Dendritic cell treated with granulocyte-macrophage colony-stimulating factor and Interleukin-4, amounts not matched to agents 40 ng/mL and 50 ng/mL, for 4 days (primary cell): Measurements from ENCODE around the gene WDTC1.
"Not testable (repeated sequence)": the region's sequence is repeated elsewhere in the genome, so short reads cannot be mapped to it uniquely, and the experiment has no call there.

Experiments used
- H3K27ac Mint-ChIP-seq: one replicate; pipeline ENCODE4 v1.8.0; 2022; ENCODE audit warnings: mild to moderate bottlenecking, mixed read lengths
- H3K27me3 Mint-ChIP-seq: one replicate; pipeline ENCODE4 v1.8.0; 2022; ENCODE audit warnings: mild to moderate bottlenecking, mixed read lengths
- H3K36me3 Mint-ChIP-seq: one replicate; pipeline ENCODE4 v1.8.0; 2022; ENCODE audit warnings: low read depth, mixed read lengths
- H3K4me1 Mint-ChIP-seq: one replicate; pipeline ENCODE4 v1.8.0; 2022; ENCODE audit warnings: low read depth, mixed read lengths
- H3K4me3 Mint-ChIP-seq: one replicate; pipeline ENCODE4 v1.8.0; 2022; ENCODE audit warnings: mild to moderate bottlenecking, moderate library complexity, mixed read lengths
- H3K9me3 Mint-ChIP-seq: one replicate; pipeline ENCODE4 v1.8.0; 2022; ENCODE audit warnings: mixed read lengths
- intact Hi-C: fragments of 100-400 bp; cut with micrococcal nuclease; formaldehyde crosslinking; loops from one replicate; pipeline ENCODE4 v1.15.0; 2022

Gene WDTC1, protein sequence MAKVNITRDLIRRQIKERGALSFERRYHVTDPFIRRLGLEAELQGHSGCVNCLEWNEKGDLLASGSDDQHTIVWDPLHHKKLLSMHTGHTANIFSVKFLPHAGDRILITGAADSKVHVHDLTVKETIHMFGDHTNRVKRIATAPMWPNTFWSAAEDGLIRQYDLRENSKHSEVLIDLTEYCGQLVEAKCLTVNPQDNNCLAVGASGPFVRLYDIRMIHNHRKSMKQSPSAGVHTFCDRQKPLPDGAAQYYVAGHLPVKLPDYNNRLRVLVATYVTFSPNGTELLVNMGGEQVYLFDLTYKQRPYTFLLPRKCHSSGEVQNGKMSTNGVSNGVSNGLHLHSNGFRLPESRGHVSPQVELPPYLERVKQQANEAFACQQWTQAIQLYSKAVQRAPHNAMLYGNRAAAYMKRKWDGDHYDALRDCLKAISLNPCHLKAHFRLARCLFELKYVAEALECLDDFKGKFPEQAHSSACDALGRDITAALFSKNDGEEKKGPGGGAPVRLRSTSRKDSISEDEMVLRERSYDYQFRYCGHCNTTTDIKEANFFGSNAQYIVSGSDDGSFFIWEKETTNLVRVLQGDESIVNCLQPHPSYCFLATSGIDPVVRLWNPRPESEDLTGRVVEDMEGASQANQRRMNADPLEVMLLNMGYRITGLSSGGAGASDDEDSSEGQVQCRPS

DNA sequence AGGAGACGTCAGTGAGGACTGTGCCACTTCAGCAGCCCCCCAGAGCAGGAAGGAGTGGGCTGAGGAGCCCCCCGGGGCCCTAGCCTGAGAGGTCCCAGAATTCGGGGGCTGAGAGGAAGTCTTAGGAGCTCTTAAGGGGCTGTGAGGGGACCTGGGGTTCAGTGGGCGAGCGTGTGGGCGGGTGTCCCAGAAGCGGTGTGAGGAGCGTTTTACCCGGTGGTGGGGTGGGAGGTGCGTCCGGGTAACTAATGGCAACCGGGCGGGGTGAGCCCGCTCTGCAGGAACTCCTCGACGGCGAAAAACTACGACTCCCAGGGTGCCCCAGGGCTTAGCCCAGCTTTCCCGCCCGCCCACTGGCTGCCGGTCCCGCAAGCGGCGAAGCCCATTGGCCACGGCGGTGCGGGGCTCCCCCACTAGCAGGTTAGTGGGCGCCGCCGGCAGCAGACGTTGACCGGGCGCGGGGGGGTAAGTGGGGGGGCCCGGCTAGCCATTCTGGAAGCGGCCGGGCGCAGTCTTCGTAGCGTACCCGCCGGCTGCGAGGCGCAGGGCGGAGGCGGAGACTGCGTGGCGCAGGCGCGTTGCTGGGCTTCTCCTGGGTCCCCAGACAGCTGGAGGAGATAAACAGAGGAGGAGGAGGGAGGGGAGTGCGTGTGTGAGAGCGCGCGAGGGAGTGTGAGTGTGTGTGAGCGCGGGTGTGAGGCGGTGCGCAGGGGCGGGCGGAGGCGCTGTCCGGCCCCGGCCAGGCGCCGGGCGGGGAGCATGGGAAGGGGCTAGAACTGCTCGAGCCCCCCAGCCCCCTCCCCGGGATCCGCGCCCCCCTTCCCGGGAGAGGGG is at the start of gene WDTC1:
Gene WDTC1, plus strand, starts transcription at position 584 of the 834 bp plus-strand sequence. CDS start 26,423 bp downstream, outside the sequence.
- intact Hi-C loops: no loop called here
- Mint-ChIP-seq H3K9me3 (no peaks in the 10 kb centered on the region), H3K4me1 (peaks cover 39% of the 10 kb centered on the region), H3K4me3 (peak within 1 kb of the TSS; percentile 88), H3K36me3 (peaks cover 14% of the 10 kb centered on the region), H3K27ac (peak within 1 kb of the TSS; percentile 84), H3K27me3 (no peaks in the 10 kb centered on the region)

DNA sequence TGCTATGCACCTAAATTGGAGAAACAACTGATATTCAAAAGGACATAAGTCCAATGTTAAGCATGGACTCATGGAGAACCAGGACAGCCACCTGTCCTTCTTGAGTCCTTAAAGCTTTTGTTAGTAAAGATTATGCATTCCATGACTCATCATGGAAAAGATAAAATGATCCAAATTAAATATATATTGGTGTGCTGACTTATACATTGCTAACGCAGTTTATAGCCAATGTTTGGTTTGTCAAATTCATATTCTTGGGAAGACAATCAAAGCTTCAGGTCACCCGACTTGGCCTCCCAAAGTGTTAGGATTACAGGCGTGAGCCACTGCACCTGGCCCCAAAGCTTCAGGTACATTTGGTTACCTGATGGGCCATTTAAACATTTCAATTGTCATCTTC is 49.8 kb upstream of the WDTC1 start:
- H3K36me3 Mint-ChIP-seq, H3K4me1 Mint-ChIP-seq, intact Hi-C loops, H3K4me3 Mint-ChIP-seq, H3K27me3 Mint-ChIP-seq, H3K27ac Mint-ChIP-seq: not testable (repeated sequence)
- peaks cover 15% of the 10 kb centered on the region for H3K9me3 Mint-ChIP-seq

DNA sequence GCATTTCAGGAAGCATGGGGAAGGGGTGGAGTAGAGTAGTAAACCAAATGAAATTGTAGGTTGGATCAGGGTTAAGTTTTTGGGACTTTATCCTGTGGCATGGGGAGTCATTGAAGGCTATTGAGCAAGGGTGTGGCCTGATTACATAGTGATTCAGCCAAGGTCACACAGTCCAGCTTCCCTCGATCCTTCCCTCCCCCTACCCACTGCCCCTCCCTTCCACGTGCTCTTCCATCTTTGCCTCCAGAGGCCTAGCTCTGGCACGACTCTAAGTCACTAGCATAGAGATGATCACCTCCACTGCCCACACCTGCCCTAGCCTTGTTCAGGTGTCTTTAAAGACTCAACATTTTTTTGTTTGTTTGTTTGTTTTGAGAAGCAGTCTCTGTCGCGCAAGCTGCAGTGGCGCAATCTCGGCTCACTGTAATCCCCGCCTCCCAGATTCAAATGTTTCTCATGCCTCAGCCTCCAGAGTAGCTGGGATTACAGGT is 42.3 kb upstream of the WDTC1 start:
- H3K9me3 Mint-ChIP-seq: no peaks in the 10 kb centered on the region
- no peaks in the 10 kb centered on the region for H3K36me3 Mint-ChIP-seq
- H3K27ac Mint-ChIP-seq: peak overlapping the region; percentile 62
- no peak overlapping the region for H3K4me3 Mint-ChIP-seq
- peaks cover 6% of the 10 kb centered on the region for H3K27me3 Mint-ChIP-seq
- H3K4me1 Mint-ChIP-seq: peaks cover 26% of the 10 kb centered on the region
- intact Hi-C loops: no loop called here

DNA sequence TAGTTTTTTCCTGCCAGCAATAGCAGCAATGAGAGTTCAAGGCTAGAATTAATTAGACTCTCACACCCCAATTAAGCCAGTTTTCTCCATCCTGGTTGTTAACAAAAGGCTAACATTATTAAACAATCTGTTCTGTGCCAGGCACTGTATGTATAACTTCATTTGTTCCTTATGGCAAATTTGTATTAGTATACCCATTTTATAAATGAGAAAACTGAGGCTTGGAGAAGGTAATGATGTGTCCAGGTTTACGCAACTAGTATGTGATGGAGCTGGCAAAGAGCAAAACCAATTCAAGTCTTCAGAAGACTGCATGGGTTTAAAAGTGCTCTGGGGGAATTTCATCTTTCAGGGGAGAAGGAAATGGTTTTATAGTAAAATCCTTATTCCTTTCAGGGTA is 41.2 kb upstream of the WDTC1 start:
- Mint-ChIP-seq H3K4me3 (no peak overlapping the region), H3K27me3 (peaks cover 6% of the 10 kb centered on the region), H3K9me3 (no peaks in the 10 kb centered on the region), H3K36me3 (no peaks in the 10 kb centered on the region), H3K4me1 (peaks cover 26% of the 10 kb centered on the region), H3K27ac (no peak overlapping the region)
- intact Hi-C loops: no loop called here

DNA sequence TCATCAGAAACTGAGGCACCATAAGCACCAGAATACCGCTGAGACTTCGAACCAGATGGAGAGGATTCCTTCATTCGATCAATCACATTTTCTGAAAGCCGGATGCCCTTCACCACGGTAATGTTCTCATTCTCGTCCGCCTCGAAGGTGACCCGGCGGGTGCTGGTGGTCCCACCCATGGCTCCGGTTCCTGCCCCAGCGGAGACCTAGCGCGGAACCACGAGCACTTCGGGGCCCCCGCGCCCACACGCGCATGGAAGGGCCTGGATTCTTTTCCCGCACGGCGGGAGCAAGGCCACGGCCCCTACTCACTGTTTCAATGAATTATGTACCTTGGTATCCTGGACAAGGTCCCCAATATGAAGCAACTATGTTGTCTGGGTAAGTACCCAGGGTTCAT is 33.1 kb upstream of the WDTC1 start:
- intact Hi-C loops: no loop called here
- Mint-ChIP-seq H3K36me3 (no peaks in the 10 kb centered on the region), H3K4me1 (peaks cover 19% of the 10 kb centered on the region), H3K9me3 (no peaks in the 10 kb centered on the region), H3K27me3 (peaks cover 14% of the 10 kb centered on the region), H3K27ac (no peak overlapping the region), H3K4me3 (no peak overlapping the region)

DNA sequence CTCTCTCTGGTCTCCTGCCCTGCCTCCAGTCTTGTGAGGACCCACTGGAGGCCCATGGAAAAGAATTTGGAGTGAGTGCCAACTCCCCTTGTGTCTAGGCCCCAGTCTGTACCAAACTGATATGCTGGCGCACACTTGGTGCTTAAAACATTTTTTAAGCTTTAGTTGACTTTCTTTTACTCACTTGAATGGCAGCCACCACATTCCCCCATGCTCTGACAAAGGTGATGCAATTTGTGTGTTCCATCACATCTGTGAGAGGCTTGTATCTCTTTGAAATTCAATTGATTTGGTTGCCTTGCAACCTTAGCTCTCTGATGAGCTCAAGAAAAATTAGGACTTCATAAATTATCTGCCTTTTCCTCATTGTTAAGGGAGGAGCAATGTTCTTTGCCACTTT is 30.5 kb upstream of the WDTC1 start:
- no peaks in the 10 kb centered on the region for H3K9me3 Mint-ChIP-seq
- no peak overlapping the region for H3K4me3 Mint-ChIP-seq
- H3K27ac Mint-ChIP-seq: no peak overlapping the region
- intact Hi-C loops: no loop called here
- H3K27me3 Mint-ChIP-seq: peaks cover 11% of the 10 kb centered on the region
- H3K4me1 Mint-ChIP-seq: peaks cover 32% of the 10 kb centered on the region
- no peaks in the 10 kb centered on the region for H3K36me3 Mint-ChIP-seq

DNA sequence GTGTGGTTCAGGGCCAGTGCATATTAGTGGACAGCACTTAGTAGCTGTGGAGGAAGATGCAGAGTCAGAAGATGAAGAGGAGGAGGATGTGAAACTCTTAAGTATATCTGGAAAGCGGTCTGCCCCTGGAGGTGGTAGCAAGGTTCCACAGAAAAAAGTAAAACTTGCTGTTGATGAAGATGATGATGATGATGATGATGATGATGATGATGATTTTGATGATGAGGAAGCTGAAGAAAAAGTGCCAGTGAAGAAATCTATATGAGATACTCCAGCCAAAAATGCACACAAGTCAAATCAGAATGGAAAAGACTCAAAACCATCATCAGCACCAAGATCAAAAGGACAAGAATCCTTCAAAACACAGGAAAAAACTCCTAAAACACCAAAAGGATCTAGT is 27.2 kb upstream of the WDTC1 start:
- H3K27ac Mint-ChIP-seq: peak overlapping the region; percentile 13
- not testable (repeated sequence) for H3K9me3 Mint-ChIP-seq

DNA sequence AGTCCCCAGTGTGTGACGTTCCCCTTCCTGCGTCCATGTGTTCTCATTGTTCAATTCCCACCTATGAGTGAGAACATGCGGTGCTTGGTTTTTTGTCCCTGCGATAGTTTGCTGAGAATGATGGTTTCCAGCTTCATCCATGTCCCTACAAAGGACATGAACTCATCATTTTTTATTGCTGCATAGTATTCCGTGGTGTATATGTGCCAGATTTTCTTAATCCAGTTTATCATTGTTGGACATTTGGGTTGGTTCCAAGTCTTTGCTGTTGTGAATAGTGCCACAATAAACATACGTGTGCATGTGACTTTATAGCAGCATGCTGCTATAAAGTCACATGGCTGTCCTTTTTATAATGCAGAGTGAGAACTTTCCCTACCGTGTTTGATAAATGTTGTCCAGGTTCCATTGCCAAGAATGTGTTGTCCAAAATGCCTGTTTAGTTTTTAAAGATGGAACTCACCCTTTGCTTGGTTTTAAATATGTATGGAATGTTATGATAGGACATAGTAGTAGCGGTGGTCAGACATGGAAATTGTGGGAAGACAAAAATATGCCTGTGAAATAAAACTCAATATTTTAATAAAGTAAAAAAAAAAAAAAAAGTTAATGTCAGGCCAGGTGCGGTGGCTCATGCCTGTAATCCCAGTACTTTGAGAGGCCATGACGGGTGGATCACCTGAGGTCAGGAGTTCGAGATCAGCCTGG is 26.1 kb upstream of the WDTC1 start:
- intact Hi-C loops, H3K27ac Mint-ChIP-seq, H3K36me3 Mint-ChIP-seq, H3K27me3 Mint-ChIP-seq, H3K4me3 Mint-ChIP-seq, H3K9me3 Mint-ChIP-seq: not testable (repeated sequence)
- peaks cover 26% of the 10 kb centered on the region for H3K4me1 Mint-ChIP-seq

More for the DNA sequence above, 27.2 kb upstream of the WDTC1 start:
- H3K27me3 Mint-ChIP-seq, H3K4me3 Mint-ChIP-seq, H3K36me3 Mint-ChIP-seq, intact Hi-C loops: not testable (repeated sequence)
- peaks cover 26% of the 10 kb centered on the region for H3K4me1 Mint-ChIP-seq

DNA sequence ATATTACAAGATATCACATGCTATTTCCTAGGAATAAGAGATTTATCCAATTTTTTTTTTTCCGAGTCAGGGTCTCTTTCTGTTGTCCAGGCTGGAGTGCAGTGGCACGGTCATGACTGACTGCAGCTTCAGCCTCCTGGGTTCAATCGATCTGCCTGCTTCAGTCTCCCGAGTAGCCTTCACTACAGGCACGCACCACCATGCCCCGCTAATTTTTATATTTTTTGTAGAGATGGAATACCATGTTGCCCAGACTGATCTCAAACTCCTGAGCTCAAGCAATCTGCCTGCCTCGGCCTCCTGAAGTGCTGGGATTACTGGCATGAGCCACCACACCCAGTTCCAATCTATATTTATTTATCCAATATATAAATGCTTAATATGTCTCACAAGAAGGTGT is 18.0 kb upstream of the WDTC1 start:
- no peaks in the 10 kb centered on the region for H3K36me3 Mint-ChIP-seq
- intact Hi-C loops: no loop called here
- H3K27me3 Mint-ChIP-seq: peaks cover 3% of the 10 kb centered on the region
- no peak overlapping the region for H3K27ac Mint-ChIP-seq
- no peaks in the 10 kb centered on the region for H3K4me1 Mint-ChIP-seq
- H3K4me3 Mint-ChIP-seq: no peak overlapping the region
- H3K9me3 Mint-ChIP-seq: no peaks in the 10 kb centered on the region

DNA sequence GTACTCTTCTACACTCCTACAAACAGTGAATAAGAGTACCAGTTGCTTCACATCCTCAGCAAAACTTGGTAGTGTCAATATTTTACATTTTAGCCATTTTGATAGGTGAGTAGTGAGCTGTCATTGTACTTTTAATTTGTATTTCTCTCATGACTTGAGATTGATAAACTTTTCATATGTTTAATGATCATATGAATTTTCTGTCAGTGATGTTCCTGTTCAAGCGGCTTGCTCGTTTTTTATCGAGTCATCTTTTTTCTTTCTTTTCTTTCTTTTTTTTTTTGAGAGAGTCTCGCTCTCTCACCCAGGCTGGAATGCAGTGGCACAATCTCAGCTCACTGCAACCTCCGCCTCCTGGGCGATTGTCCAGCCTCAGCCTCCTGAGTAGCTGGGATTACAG is 17.0 kb upstream of the WDTC1 start:
- Mint-ChIP-seq H3K36me3 (no peaks in the 10 kb centered on the region), H3K27ac (no peak overlapping the region), H3K9me3 (no peaks in the 10 kb centered on the region), H3K4me1 (no peaks in the 10 kb centered on the region), H3K27me3 (peaks cover 3% of the 10 kb centered on the region), H3K4me3 (no peak overlapping the region)
- intact Hi-C loops: no loop called here

DNA sequence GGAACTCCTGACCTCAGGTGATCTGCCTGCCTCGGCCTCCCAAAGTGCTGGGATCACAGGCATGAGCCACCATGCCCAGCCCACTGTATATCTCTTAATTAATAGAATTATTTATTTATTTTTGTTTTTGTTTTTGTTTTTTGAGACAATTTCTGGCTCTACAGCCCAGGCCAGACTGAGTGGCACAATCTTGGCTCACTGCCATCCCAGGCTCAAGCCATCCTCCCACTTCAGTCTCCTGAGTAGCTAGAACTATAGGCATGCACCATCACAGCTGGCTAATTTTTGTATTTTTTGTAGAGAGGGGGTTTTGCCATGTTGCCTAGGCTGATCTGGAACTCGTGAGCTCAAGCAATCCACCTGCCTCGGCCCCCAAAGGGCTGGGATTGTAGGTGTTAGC is 15.7 kb upstream of the WDTC1 start:
- no peak overlapping the region for H3K27ac Mint-ChIP-seq
- intact Hi-C loops: no loop called here
- H3K4me1 Mint-ChIP-seq: no peaks in the 10 kb centered on the region
- H3K9me3 Mint-ChIP-seq: no peaks in the 10 kb centered on the region
- H3K36me3 Mint-ChIP-seq: no peaks in the 10 kb centered on the region
- no peak overlapping the region for H3K4me3 Mint-ChIP-seq
- H3K27me3 Mint-ChIP-seq: peaks cover 3% of the 10 kb centered on the region

DNA sequence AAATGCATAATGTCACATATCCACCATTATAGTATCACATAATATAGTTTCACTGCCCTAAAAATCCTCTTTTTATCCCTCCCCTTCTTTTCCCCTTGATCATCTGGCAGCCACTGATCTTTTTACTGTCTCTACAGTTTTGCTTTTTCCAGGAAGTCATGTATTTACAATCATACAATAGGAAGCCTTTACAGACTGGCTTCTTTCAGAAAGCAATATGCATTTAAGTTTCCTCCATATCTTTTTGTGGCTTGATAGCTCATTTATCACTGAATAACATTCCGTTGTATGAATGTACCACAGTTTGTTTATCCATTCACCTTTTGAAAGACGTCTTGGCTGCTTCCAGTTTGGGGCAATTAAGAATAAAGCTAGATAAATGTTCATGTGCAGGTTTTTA is 14.3 kb upstream of the WDTC1 start:
- Mint-ChIP-seq H3K27ac (no peak overlapping the region), H3K4me1 (no peaks in the 10 kb centered on the region), H3K36me3 (no peaks in the 10 kb centered on the region), H3K4me3 (no peak overlapping the region), H3K9me3 (no peaks in the 10 kb centered on the region), H3K27me3 (no peaks in the 10 kb centered on the region)
- intact Hi-C loops: no loop called here

DNA sequence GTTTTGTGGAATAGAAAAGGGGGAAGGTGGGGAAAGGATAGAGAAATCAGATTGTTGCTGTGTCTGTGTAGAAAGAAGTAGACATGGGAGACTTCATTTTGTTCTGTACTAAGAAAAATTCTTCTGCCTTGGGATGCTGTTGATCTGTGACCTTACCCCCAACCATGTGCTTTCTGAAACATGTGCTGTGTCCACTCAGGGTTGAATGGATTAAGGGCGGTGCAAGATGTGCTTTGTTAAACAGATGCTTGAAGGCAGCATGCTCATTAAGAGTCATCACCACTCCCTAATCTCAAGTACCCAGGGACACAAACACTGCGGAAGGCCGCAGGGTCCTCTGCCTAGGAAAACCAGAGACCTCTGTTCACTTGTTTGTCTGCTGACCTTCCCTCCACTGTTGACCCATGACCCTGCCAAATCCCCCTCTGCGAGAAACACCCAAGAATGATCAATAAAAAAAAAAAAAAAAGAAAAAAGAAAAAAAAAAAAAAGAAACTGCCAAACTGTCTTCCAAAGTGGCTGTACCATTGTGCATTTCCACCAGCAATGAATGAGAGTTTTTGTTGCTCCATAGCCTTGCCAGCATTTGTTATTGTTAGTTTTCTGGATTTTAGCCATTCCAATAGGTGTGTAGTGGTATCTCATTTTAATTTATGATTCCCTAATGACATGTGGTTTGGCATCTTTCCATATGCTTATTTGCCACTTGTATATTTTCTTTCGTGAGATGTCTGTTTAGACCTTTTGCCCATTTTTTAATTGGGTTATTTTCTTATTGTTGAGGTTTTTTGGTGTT is 13.5 kb upstream of the WDTC1 start:
- H3K36me3 Mint-ChIP-seq, H3K9me3 Mint-ChIP-seq, H3K27me3 Mint-ChIP-seq, H3K4me3 Mint-ChIP-seq, H3K4me1 Mint-ChIP-seq, intact Hi-C loops, H3K27ac Mint-ChIP-seq: not testable (repeated sequence)
